ENCODE results near the gene CDYL2. TPM values are rescaled to one million over a fixed set of nuclear protein-coding genes. Genes with fewer than 3 reads are reported as not detected.

The CDYL2 gene
- total RNA-seq, 2 donors from 2014 or later, result 9.9 to 12.8 TPM

GRCh38 chr16:80802138-80802537, 2.3 kb downstream of the CDYL2 start:
- Mint-ChIP-seq H3K4me3 (peak overlapping the region; percentile 79), H3K27me3 (ENCODE audit: insufficient read depth) (peaks cover 32% of the 10 kb centered on the region)

GRCh38 chr16:80794071-80794470, 10.3 kb downstream of the CDYL2 start:
- no peak overlapping the region for H3K4me3 ChIP-seq (ENCODE audit: low read length)
- H3K27ac ChIP-seq (ENCODE audit: low read depth, low read length), result no peak overlapping the region
- no peaks in the 10 kb centered on the region for H3K9me3 ChIP-seq (ENCODE audit: control insufficient read depth, low read length)
- H3K36me3 ChIP-seq (ENCODE audit: control insufficient read depth, insufficient read depth, low read length), result no peaks in the 10 kb centered on the region
- DNase-seq, result no peak
- TF ChIP-seq CTCF (conservative IDR thresholded peaks at IDR 0.05), result no peak
- H3K4me1 ChIP-seq (ENCODE audit: control insufficient read depth, insufficient read depth, low read length), result no peaks in the 10 kb centered on the region
- peaks cover 3% of the 10 kb centered on the region for H3K4me1 Mint-ChIP-seq
- H3K9me3 Mint-ChIP-seq, result peaks cover 9% of the 10 kb centered on the region
- 88 to 96% methylated on average over 1 to 3 of the region's 3 CpGs for WGBS, 2 experiments (ENCODE audit: insufficient coverage in 1 of 2, insufficient read length in 1 of 2)
- no peaks in the 10 kb centered on the region for H3K27me3 Mint-ChIP-seq (ENCODE audit: insufficient read depth)
- H3K27ac Mint-ChIP-seq, result no peak overlapping the region
- H3K36me3 Mint-ChIP-seq (ENCODE audit: low read depth), result peaks cover 5% of the 10 kb centered on the region
- no peak overlapping the region for H3K9ac ChIP-seq (ENCODE audit: extremely low read depth, low read length, poor library complexity, severe bottlenecking)
- H3K27me3 ChIP-seq (ENCODE audit: control insufficient read depth, insufficient read depth, low read length, poor library complexity, severe bottlenecking), result no peaks in the 10 kb centered on the region
- H3K4me3 Mint-ChIP-seq, result no peak overlapping the region

More at GRCh38 chr16:80802138-80802537, 2.3 kb downstream of the CDYL2 start:
- Histone ChIP-seq H3K27ac (ENCODE audit: low read depth, low read length) (no peak overlapping the region), H3K36me3 (ENCODE audit: control insufficient read depth, insufficient read depth, low read length) (no peaks in the 10 kb centered on the region), H3K9me3 (ENCODE audit: control insufficient read depth, low read length) (no peaks in the 10 kb centered on the region), H3K27me3 (ENCODE audit: control insufficient read depth, insufficient read depth, low read length, poor library complexity, severe bottlenecking) (peaks cover 25% of the 10 kb centered on the region), H3K9ac (ENCODE audit: extremely low read depth, low read length, poor library complexity, severe bottlenecking) (no peak overlapping the region), H3K4me1 (ENCODE audit: control insufficient read depth, insufficient read depth, low read length) (no peaks in the 10 kb centered on the region), H3K4me3 (ENCODE audit: low read length) (no peak overlapping the region)
- H3K36me3 Mint-ChIP-seq (ENCODE audit: low read depth), result peaks cover 5% of the 10 kb centered on the region
- no peak overlapping the region for H3K27ac Mint-ChIP-seq
- no peak for TF ChIP-seq CTCF (conservative IDR thresholded peaks at IDR 0.05)
- DNase-seq, result no peak
- no peaks in the 10 kb centered on the region for H3K9me3 Mint-ChIP-seq
- 97 to 100% methylated on average over 3 to 4 of the region's 4 CpGs for WGBS, 2 experiments (ENCODE audit: insufficient coverage in 1 of 2, insufficient read length in 1 of 2)
- peaks cover 7% of the 10 kb centered on the region for H3K4me1 Mint-ChIP-seq

GRCh38 chr16:80792031-80792430, 12.4 kb downstream of the CDYL2 start:
- 80 to 93% methylated on average over 2 of the region's 2 CpGs for whole genome bisulfite sequencing, 2 experiments (ENCODE audit: insufficient coverage in 1 of 2, insufficient read length in 1 of 2)
- H3K4me1 ChIP-seq (ENCODE audit: control insufficient read depth, insufficient read depth, low read length), result no peaks in the 10 kb centered on the region
- TF ChIP-seq CTCF (conservative IDR thresholded peaks at IDR 0.05), result no peak
- peaks cover 3% of the 10 kb centered on the region for H3K4me1 Mint-ChIP-seq
- peaks cover 5% of the 10 kb centered on the region for H3K36me3 Mint-ChIP-seq (ENCODE audit: low read depth)
- no peak overlapping the region for H3K27ac ChIP-seq (ENCODE audit: low read depth, low read length)
- DNase-seq, result no peak
- H3K9me3 Mint-ChIP-seq, result peaks cover 9% of the 10 kb centered on the region
- no peak overlapping the region for H3K27ac Mint-ChIP-seq
- H3K27me3 Mint-ChIP-seq (ENCODE audit: insufficient read depth), result no peaks in the 10 kb centered on the region
- no peak overlapping the region for H3K9ac ChIP-seq (ENCODE audit: extremely low read depth, low read length, poor library complexity, severe bottlenecking)
- no peaks in the 10 kb centered on the region for H3K27me3 ChIP-seq (ENCODE audit: control insufficient read depth, insufficient read depth, low read length, poor library complexity, severe bottlenecking)
- H3K36me3 ChIP-seq (ENCODE audit: control insufficient read depth, insufficient read depth, low read length), result no peaks in the 10 kb centered on the region
- no peak overlapping the region for H3K4me3 ChIP-seq (ENCODE audit: low read length)
- H3K9me3 ChIP-seq (ENCODE audit: control insufficient read depth, low read length), result no peaks in the 10 kb centered on the region
- no peak overlapping the region for H3K4me3 Mint-ChIP-seq

Measured in endodermal cell (in vitro differentiated cells).